SU-DHL-6 (cell line): ENCODE results near the gene ZNF584.

Experiments
- H2AFZ ChIP-seq: fragments of 200-600 bp; sonication (generic); 2 replicates; pipeline ENCODE4 v1.6.1; 2014; ENCODE audit warnings: low read depth, mild to moderate bottlenecking, moderate library complexity, mixed read lengths, antibody characterized with exemption, low read length; ENCODE audit not compliant: severe bottlenecking
- H3F3A ChIP-seq: fragments of 200-600 bp; shearing (Covaris generic); 2 replicates; pipeline ENCODE4 v1.6.0; 2016; ENCODE audit warnings: antibody characterized with exemption, mild to moderate bottlenecking; ENCODE audit not compliant: insufficient read depth
- H3K27ac ChIP-seq: fragments of 200-600 bp; sonication (generic); 2 replicates; pipeline ENCODE4 v1.5.1; 2016; ENCODE audit warnings: low read depth, mild to moderate bottlenecking, low read length, moderate library complexity, mixed read lengths
- H3K27me3 ChIP-seq: fragments of 200-600 bp; sonication (generic), shearing (Covaris generic); 2 replicates; pipeline ENCODE4 v1.6.0; 2014; ENCODE audit warnings: mild to moderate bottlenecking, low read length
- H3K36me3 ChIP-seq: fragments of 200-600 bp; sonication (generic); 2 replicates; pipeline ENCODE4 v1.6.1; 2014; ENCODE audit warnings: mild to moderate bottlenecking, low read length, mixed read lengths
- H3K4me2 ChIP-seq: fragments of 300-600, 200-600 bp; shearing (Covaris generic), sonication (generic); 2 replicates; pipeline ENCODE4 v1.6.0; 2014; ENCODE audit warnings: low read length, low read depth, mild to moderate bottlenecking; ENCODE audit not compliant: poor library complexity, severe bottlenecking
- H3K4me3 ChIP-seq: fragments of 200-600 bp; sonication (generic); 2 replicates; pipeline ENCODE4 v1.5.1; 2014; ENCODE audit warnings: antibody characterized with exemption, low read length, mild to moderate bottlenecking, mixed read lengths; ENCODE audit not compliant: insufficient read depth, poor library complexity, severe bottlenecking
- H3K79me2 ChIP-seq: fragments of 200-600 bp; sonication (generic); 2 replicates; pipeline ENCODE4 v1.6.1; 2014; ENCODE audit warnings: mild to moderate bottlenecking, low read length, moderate library complexity; ENCODE audit not compliant: insufficient read depth
- H3K9ac ChIP-seq: fragments of 200-600 bp; sonication (generic); 2 replicates; pipeline ENCODE4 v1.7.0; 2014; ENCODE audit warnings: mild to moderate bottlenecking, low read length
- H3K9me2 ChIP-seq: fragments of 200-600 bp; sonication (generic); replicated peaks from 2 replicates; pipeline ENCODE4 v1.6.1; 2014; ENCODE audit warnings: low read length; ENCODE audit not compliant: insufficient read depth
- H3K9me3 ChIP-seq: fragments of 200-600 bp; sonication (generic); 2 replicates; pipeline ENCODE4 v1.6.1; 2014; ENCODE audit warnings: low read length, mixed read lengths; ENCODE audit not compliant: insufficient read depth
- H4K20me1 ChIP-seq: fragments of 200-600 bp; sonication (generic); 2 replicates; pipeline ENCODE4 v1.6.1; 2014; ENCODE audit warnings: low read depth, mild to moderate bottlenecking, antibody characterized with exemption, low read length, moderate library complexity, mixed read lengths
- EZH2phosphoT487 ChIP-seq: fragments of 200-600 bp; sonication (generic), shearing (Covaris generic); conservative IDR thresholded peaks from 2 replicates; pipeline ENCODE4 v1.6.1; 2018; ENCODE audit warnings: mild to moderate bottlenecking, antibody characterized with exemption, low read length, moderate library complexity, mixed read lengths
- TF ChIP-seq, protein P1 (sequence below): fragments of 200-600 bp; sonication (generic); IDR thresholded peaks from one replicate; pipeline ENCODE4 v1.5.1; 2017; ENCODE audit warnings: antibody characterized with exemption, mild to moderate bottlenecking, low read length, moderate library complexity; ENCODE audit not compliant: insufficient read depth, poor library complexity, severe bottlenecking

Gene ZNF584

DNA sequence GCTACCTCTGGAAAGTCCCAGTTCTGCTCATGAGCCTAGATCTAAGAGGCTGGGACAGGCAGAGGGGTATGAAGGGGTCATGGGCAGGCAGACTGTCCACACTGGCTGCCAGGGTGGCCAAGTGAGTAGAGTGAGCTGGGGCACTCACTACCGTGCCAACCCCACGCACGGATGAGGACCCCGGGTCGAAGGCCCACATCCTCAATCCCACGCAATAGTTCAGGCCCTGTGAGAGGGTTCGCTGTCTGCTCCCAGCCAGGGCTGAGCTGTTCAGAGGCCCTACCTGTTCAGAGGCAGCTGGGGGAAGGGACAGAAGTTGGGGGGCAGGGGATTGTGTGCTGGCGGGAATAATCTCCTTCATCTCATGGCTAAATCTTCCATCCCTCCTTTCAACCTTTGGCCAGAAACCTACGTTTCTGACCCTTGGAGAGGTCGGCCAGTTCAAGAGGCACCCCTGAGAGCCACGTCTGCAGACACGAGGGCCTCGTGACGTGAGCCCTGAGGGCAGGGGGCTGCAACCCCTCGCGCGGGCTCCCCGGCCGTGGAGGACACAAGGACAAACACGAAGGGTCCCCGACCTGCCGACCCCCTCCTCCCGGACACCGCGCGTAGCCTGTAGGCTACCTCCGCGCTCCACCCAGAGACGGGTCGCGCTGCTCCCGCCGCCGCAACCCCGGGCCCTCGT, 22.4 kb upstream of the ZNF584 start:
- Histone ChIP-seq H3K27me3 (no peaks in the 10 kb centered on the region), H3K4me2 (peak overlapping the region; percentile 68), H3F3A (peaks cover 17% of the 10 kb centered on the region), H4K20me1 (peaks cover 21% of the 10 kb centered on the region), H3K4me3 (peak overlapping the region; percentile 78), H3K9me3 (no peaks in the 10 kb centered on the region), H3K36me3 (peaks cover 16% of the 10 kb centered on the region), H3K79me2 (peaks cover 39% of the 10 kb centered on the region), H3K27ac (peak overlapping the region; percentile 92), H3K9ac (peak overlapping the region; percentile 98), H2AFZ (no peak overlapping the region), H3K9me2 (no peaks in the 10 kb centered on the region)
- TF ChIP-seq EZH2phosphoT487: no peak
- TF ChIP-seq, protein P1, sequence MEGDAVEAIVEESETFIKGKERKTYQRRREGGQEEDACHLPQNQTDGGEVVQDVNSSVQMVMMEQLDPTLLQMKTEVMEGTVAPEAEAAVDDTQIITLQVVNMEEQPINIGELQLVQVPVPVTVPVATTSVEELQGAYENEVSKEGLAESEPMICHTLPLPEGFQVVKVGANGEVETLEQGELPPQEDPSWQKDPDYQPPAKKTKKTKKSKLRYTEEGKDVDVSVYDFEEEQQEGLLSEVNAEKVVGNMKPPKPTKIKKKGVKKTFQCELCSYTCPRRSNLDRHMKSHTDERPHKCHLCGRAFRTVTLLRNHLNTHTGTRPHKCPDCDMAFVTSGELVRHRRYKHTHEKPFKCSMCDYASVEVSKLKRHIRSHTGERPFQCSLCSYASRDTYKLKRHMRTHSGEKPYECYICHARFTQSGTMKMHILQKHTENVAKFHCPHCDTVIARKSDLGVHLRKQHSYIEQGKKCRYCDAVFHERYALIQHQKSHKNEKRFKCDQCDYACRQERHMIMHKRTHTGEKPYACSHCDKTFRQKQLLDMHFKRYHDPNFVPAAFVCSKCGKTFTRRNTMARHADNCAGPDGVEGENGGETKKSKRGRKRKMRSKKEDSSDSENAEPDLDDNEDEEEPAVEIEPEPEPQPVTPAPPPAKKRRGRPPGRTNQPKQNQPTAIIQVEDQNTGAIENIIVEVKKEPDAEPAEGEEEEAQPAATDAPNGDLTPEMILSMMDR: no peak

DNA sequence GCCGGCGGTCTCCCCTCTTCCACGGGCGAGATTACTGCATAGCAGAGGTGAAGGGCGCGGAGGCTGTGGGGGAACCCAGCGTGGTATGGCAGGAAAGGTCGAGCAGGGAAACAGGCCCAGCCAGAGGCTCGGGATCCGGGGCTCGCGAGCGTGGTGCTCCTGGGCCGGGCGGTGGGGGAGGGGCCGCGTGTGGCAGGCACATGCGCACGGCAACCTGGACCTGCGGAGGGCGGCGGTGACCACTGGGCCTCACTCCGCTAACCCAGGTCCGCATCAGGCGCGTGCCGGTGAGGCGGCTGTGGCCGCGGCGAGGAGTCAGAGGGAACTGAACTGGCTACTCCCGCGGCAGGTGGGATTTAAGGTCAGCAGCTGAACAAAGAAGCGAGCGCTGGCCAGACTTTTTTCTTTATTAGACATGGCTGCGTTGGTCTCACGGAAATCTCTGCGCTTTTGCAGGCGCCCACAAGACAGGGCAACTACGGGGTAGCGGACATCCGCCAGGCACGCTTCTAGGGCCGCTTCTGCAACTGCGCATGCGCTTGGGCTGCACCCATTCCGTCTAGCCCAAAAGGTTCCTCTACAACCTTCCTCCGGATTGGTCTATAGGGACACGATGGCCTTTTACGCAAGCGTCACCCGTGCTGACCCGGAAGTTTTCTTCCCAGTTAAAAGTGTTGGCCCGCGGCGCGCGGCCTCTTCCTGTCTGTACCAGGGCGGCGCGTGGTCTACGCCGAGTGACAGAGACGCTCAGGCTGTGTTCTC, 21.7 kb upstream of the ZNF584 start, which contains the start of gene RPS5:
Gene RPS5 (plus strand): TSS at position 694 of the 762 bp plus-strand sequence. CDS start 869 bp downstream, outside the sequence.
- Histone ChIP-seq H2AFZ (no peak within 1 kb of the TSS), H3K4me3 (peak within 1 kb of the TSS; percentile 99), H3K4me2 (peak within 1 kb of the TSS; percentile 87), H3F3A (peaks cover 13% of the 10 kb centered on the region), H4K20me1 (peaks cover 21% of the 10 kb centered on the region), H3K27ac (peak within 1 kb of the TSS; percentile 92), H3K9me2 (no peaks in the 10 kb centered on the region), H3K79me2 (peaks cover 45% of the 10 kb centered on the region), H3K9me3 (no peaks in the 10 kb centered on the region), H3K36me3 (peaks cover 16% of the 10 kb centered on the region), H3K27me3 (no peaks in the 10 kb centered on the region), H3K9ac (peak within 1 kb of the TSS; percentile 98)
- TF ChIP-seq, protein P1: no peak
- no peak for TF ChIP-seq EZH2phosphoT487

DNA sequence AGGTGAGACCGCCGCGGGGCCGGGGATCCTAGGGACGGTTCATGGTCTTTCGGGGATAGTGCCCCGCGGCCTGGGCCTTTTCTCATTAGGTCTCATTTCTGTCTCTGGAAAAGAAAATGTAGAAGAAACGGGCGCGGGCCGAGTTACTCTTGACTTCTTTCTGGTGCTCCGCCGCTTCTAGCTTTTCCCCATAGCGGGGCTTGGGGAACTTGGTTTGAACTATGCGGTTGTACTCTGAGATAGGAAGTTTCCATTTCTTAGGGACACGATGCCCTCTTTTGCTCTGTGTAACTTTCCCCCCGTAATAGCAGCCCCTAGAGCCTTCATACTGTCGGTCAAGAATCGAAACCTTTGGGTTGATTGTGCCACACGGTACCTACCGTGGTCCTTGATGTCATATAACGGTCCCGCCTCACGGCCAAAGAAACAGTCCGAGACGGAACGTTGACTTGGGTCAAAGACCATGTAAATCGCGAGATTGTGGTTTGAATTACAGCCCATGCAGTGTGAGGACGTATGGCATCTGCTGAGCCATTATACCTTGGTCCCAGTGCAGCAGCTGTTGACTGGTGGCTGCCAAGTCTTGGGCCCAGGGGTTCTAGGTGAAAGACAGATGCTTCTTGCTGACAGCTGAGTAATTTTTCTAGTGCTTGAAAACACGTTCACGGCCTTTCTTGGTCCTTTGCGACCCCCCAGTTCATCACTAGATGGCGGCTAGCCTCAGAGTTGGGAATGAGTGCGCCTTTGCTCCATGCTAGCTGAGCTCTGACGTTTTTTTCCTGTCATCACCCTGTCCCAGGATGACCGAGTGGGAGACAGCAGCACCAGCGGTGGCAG, 20.9 kb upstream of the ZNF584 start:
- no peak overlapping the region for H2AFZ ChIP-seq
- peaks cover 43% of the 10 kb centered on the region for H3K79me2 ChIP-seq
- H3K27ac ChIP-seq: peak overlapping the region; percentile 45

More for the DNA sequence above, 20.9 kb upstream of the ZNF584 start:
- Histone ChIP-seq H3K36me3 (peaks cover 16% of the 10 kb centered on the region), H3K9ac (peak overlapping the region; percentile 98), H4K20me1 (peaks cover 23% of the 10 kb centered on the region), H3K4me2 (peak overlapping the region; percentile 87), H3K9me2 (no peaks in the 10 kb centered on the region), H3F3A (peaks cover 7% of the 10 kb centered on the region; the same call in 1 of the 2 replicates), H3K4me3 (peak overlapping the region; percentile 99), H3K27me3 (no peaks in the 10 kb centered on the region), H3K9me3 (no peaks in the 10 kb centered on the region)
- TF ChIP-seq, protein P1: no peak
- no peak for TF ChIP-seq EZH2phosphoT487
